Large intestine (tissue), 3 donors: ENCODE measurements around the gene ASB15. TPM values are rescaled to one million over a fixed set of nuclear protein-coding genes. Genes with fewer than 3 reads are reported as not detected.

Experiments used
- DNase-seq, 2 donors: peaks; one replicate each; pipeline versions ENCODE4 v3.0.0 to v3.0.0-alpha.2; 2013
- H3K27ac ChIP-seq: one replicate; pipeline ENCODE4 v1.5.1; 2013; ENCODE audit warnings: low read length
- H3K27me3 ChIP-seq: 2 replicates; pipeline ENCODE4 v1.6.1; 2013; ENCODE audit warnings: low read length; ENCODE audit not compliant: control insufficient read depth, insufficient read depth
- H3K36me3 ChIP-seq: 2 replicates; pipeline ENCODE4 v1.6.1; 2013; ENCODE audit warnings: low read length; ENCODE audit not compliant: control insufficient read depth, insufficient read depth
- H3K4me1 ChIP-seq: one replicate; pipeline ENCODE4 v1.6.1; 2013; ENCODE audit warnings: low read length; ENCODE audit not compliant: control insufficient read depth, insufficient read depth
- H3K4me3 ChIP-seq: one replicate; pipeline ENCODE4 v1.5.1; 2013; ENCODE audit warnings: low read length
- H3K9me3 ChIP-seq: one replicate; pipeline ENCODE4 v1.6.1; 2013; ENCODE audit warnings: mild to moderate bottlenecking, low read depth, low read length, moderate library complexity; ENCODE audit not compliant: control insufficient read depth
- WGBS: methylation state at CpG from one replicate; pipeline ENCODE4 v1.1.5; 2013; ENCODE audit warnings: low lambda C conversion rate; ENCODE audit not compliant: insufficient coverage; 5-methylcytosine and 5-hydroxymethylcytosine counted together
- polyA plus RNA-seq: library from polyadenylated mRNA; unstranded; fragments of 120-200 nt; gene quantifications from one replicate; pipeline ENCODE4 v1.2.1, GENCODE V29; 2013

ASB15 gene
- polyA plus RNA-seq, 1 donor = 0.07 TPM

- no peak overlapping the region for H3K27ac ChIP-seq
- no peaks in the 10 kb centered on the region for H3K9me3 ChIP-seq
- H3K36me3 ChIP-seq = peaks cover 14% of the 10 kb centered on the region
- no peaks in the 10 kb centered on the region for H3K4me1 ChIP-seq
- H3K27me3 ChIP-seq = no peaks in the 10 kb centered on the region
- DNase-seq = no peak
- no peak overlapping the region for H3K4me3 ChIP-seq
- WGBS = 100% methylated on average over 1 of the region's 2 CpGs
Observed at GRCh38 chr7:123677061-123677715, 75.6 kb downstream of the ASB15 start.

- Histone ChIP-seq H3K27ac (no peak overlapping the region), H3K9me3 (no peaks in the 10 kb centered on the region), H3K36me3 (peaks cover 17% of the 10 kb centered on the region), H3K27me3 (no peaks in the 10 kb centered on the region), H3K4me3 (no peak overlapping the region), H3K4me1 (no peaks in the 10 kb centered on the region)
- no peak for DNase-seq
- WGBS = no CpG with 5 or more reads among the region's 3 CpGs
Observed at GRCh38 chr7:123679614-123680013, 78.0 kb downstream of the ASB15 start.

DNA sequence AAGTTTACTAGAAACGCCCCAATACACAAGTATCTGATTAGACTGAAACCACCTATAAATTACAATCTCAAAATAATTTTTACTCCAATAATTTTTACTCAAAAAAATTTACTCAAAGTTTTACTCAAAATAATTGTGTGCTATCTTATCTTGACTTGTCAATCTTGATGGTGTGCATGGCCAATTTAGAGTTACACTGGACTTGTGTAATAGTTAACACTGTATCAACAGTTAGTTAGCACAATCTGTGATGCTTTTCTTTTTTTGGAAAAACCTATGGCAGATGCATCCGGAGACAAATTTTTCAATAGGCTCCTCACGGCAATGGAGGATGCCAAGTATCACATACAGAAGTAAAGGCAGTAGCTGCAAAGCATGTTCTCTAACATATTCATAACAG lies 79.0 kb downstream of the ASB15 start:
- Histone ChIP-seq H3K4me1 (no peaks in the 10 kb centered on the region), H3K9me3 (no peaks in the 10 kb centered on the region), H3K4me3 (no peak overlapping the region), H3K27me3 (no peaks in the 10 kb centered on the region), H3K36me3 (peaks cover 20% of the 10 kb centered on the region), H3K27ac (no peak overlapping the region)
- 70% methylated on average over 2 of the region's 3 CpGs for WGBS
- no peak for DNase-seq

DNA sequence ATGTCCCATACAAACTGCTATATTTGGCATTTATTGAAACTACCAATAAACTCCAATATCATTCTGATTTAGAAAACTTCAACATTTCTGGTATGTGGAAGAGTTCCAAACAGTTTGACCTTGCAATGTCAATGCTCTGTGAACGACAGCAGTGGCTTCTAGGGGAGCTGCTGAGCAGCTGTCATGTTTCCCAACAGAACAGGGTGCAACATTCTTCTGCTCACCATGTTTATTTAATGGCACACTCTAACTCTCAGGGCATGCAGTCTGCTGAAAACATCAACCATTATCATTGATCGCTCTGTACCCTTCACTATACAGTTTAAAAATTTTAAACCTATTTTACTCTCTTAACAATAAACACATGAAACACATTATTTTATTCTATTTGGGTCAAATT lies 79.9 kb downstream of the ASB15 start:
- Histone ChIP-seq H3K27me3 (no peaks in the 10 kb centered on the region), H3K36me3 (peaks cover 20% of the 10 kb centered on the region), H3K27ac (no peak overlapping the region), H3K9me3 (no peaks in the 10 kb centered on the region), H3K4me3 (no peak overlapping the region), H3K4me1 (no peaks in the 10 kb centered on the region)
- WGBS = 100% methylated on average over 1 of the region's 2 CpGs
- DNase-seq = no peak

DNA sequence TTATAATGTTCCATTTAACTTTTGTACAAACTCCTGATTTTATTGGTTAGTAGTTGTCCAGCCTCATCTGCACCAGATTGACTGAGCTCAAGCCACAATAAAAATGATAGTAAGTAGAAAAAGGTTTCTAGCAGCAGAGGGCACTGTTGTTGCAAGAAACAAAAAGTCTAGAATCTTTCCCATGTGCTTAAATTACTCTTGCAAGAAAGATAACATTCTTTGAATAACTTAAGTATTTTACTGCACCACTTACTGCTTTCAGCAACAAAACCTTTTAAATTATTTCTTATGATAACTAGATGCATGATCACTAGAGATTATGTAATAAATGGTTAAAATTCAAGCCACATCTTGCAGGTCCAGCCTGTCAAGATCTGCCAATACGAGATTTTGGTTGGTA lies 81.1 kb downstream of the ASB15 start:
- H3K27me3 ChIP-seq = no peaks in the 10 kb centered on the region
- peak; percentile 35 to 60 for DNase-seq
- H3K27ac ChIP-seq = no peak overlapping the region
- H3K36me3 ChIP-seq = peaks cover 23% of the 10 kb centered on the region
- H3K4me1 ChIP-seq = no peaks in the 10 kb centered on the region
- H3K9me3 ChIP-seq = no peaks in the 10 kb centered on the region
- H3K4me3 ChIP-seq = no peak overlapping the region
- WGBS = no CpG with 5 or more reads among the region's 1 CpG

DNA sequence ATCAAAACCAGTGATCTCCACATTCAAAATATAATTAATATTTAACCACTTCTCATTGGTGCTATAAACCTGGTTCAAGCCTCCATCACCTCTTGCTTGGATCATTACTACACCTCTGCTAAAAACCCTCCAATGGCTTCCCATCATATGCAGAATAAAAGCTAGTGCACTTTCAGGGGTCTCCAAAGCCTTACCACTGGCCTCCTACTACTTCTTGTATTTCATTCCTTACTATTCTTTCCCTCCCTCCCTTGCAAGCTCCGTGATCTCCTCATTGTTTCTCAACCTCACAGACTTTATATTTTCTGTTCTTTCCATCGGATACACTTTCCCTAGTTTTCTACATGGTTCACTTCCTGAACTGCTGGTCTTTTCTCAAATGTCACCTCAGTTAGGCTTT lies 85.5 kb downstream of the ASB15 start:
- H3K36me3 ChIP-seq = peaks cover 23% of the 10 kb centered on the region
- WGBS = 89% methylated on average over 2 of the region's 2 CpGs
- no peaks in the 10 kb centered on the region for H3K4me1 ChIP-seq
- no peak overlapping the region for H3K27ac ChIP-seq
- no peak overlapping the region for H3K4me3 ChIP-seq
- no peaks in the 10 kb centered on the region for H3K9me3 ChIP-seq
- no peak for DNase-seq
- H3K27me3 ChIP-seq = no peaks in the 10 kb centered on the region

DNA sequence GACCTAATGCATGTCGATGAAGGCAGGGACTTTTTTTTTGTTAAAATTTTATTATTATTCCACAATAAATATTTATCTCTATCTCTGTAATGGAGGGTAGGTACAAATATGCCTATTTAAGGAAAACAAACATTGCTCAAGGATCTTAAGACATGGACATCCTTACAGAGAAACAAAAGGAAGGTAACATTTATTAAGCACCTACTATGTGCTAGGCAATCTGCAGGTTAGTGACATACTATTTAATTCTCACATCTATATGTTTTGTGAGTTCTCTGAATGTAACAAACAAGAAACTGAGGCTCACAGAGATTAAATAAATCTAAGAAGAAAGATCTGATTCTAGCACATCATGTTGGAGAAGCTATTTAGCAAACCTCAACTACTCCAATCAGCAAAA lies 86.1 kb downstream of the ASB15 start:
- no peak for DNase-seq
- 100% methylated on average over 1 of the region's 1 CpG for WGBS
- Histone ChIP-seq H3K4me3 (no peak overlapping the region), H3K27ac (no peak overlapping the region), H3K36me3 (peaks cover 28% of the 10 kb centered on the region), H3K4me1 (no peaks in the 10 kb centered on the region), H3K27me3 (no peaks in the 10 kb centered on the region), H3K9me3 (no peaks in the 10 kb centered on the region)

Other genes starting within 250 kb of the ASB15 start
- gene IQUB, start 67.2 kb upstream of the ASB15 start, polyA plus RNA-seq = 0.58 TPM
- gene NDUFA5, start 44.0 kb upstream of the ASB15 start, polyA plus RNA-seq = 155 TPM
- 0.24 TPM for gene LMOD2, start 54.0 kb downstream of the ASB15 start, polyA plus RNA-seq
- 60.7 TPM for gene WASL, start 147.2 kb downstream of the ASB15 start, polyA plus RNA-seq
- gene HYAL4, start 243.3 kb downstream of the ASB15 start, polyA plus RNA-seq = not detected